Measurements from ENCODE around the gene SLC6A5.

DNA sequence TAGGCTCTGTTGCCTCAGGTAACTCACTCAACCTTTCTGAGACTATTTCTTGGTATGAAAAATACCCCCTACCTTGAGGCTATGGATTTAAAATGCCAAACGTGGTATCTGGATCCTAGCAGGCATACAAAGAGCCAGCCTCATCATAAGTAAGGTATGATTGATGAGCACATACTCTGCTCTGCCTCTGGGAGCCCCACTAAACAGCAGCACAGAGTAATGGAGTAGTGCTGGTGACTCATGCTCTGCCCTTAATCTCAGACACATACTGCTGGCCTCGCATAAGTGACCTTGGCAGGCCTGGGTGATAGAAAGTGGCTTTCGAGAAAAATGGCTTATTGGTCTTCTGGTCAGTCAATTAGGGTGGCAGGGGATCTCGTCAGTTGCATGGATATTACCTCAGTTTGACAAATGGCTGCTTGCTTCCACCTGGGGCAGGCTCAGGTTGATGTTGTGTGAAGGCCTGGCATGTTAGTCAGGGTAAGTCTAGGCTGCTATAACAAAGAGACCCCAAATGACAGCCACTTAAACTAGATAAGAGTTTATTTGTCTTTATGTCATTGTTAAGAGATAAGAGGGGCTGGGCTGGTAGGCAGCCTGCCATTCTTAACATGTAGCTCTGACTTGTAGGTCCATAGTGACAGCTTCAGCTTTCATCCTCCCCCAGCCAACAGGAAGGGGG is 15.2 kb upstream of the SLC6A5 start:
- TF ChIP-seq, protein P1, sequence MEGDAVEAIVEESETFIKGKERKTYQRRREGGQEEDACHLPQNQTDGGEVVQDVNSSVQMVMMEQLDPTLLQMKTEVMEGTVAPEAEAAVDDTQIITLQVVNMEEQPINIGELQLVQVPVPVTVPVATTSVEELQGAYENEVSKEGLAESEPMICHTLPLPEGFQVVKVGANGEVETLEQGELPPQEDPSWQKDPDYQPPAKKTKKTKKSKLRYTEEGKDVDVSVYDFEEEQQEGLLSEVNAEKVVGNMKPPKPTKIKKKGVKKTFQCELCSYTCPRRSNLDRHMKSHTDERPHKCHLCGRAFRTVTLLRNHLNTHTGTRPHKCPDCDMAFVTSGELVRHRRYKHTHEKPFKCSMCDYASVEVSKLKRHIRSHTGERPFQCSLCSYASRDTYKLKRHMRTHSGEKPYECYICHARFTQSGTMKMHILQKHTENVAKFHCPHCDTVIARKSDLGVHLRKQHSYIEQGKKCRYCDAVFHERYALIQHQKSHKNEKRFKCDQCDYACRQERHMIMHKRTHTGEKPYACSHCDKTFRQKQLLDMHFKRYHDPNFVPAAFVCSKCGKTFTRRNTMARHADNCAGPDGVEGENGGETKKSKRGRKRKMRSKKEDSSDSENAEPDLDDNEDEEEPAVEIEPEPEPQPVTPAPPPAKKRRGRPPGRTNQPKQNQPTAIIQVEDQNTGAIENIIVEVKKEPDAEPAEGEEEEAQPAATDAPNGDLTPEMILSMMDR (conservative IDR thresholded peaks at IDR 0.05; ENCODE audit: low read depth, low read length) = no peak
- TF ChIP-seq EZH2 (IDR thresholded peaks at IDR 0.05; ENCODE audit: borderline replicate concordance, low read depth, low read length, poor library complexity, severe bottlenecking) = no peak

Data from A673 (cell line).